Esophagus muscularis mucosa (tissue), 4 donors: ENCODE data around the gene PTPA. TPM values are rescaled to one million over a fixed set of nuclear protein-coding genes. Genes with fewer than 3 reads are reported as not detected.

Experiments
- DNase-seq: peaks from one replicate; pipeline ENCODE4 v3.0.0-alpha.2; 2017; ENCODE audit errors: extremely low spot score
- H3K27ac ChIP-seq, 4 donors: fragments of 200-600 bp; sonication (generic); replicated peaks in 1 of 4; 1 replicate in 3 of 4; 2 replicates in 1 of 4; pipeline ENCODE4 v1.5.1; 2016 to 2019; ENCODE audit warnings: mild to moderate bottlenecking in 1 of 4
- H3K27me3 ChIP-seq, 4 donors: fragments of 200-600 bp; sonication (generic); one replicate each; pipeline versions ENCODE4 v1.5.1 to v1.6.0; 2016 to 2019
- H3K36me3 ChIP-seq, 4 donors: fragments of 200-600 bp; sonication (generic); one replicate each; pipeline ENCODE4 v1.5.1; 2016 to 2019
- H3K4me1 ChIP-seq, 4 donors: fragments of 200-600 bp; sonication (generic); one replicate each; pipeline ENCODE4 v1.5.1; 2016 to 2019
- H3K4me3 ChIP-seq, 4 donors: fragments of 200-600 bp; sonication (generic); 1 replicate in 2 of 4; 2 replicates in 2 of 4; pipeline ENCODE4 v1.5.1; 2016 to 2019; ENCODE audit warnings: mild to moderate bottlenecking in 4 of 4, moderate library complexity in 1 of 4
- H3K9me3 ChIP-seq, 4 donors: fragments of 200-600 bp; sonication (generic); 1 replicate in 3 of 4; 2 replicates in 1 of 4; pipeline ENCODE4 v1.5.1; 2016 to 2019
- EP300 ChIP-seq: sonication (generic); formaldehyde crosslinking; IDR thresholded peaks from one replicate; pipeline ENCODE4 v1.6.1; 2017; ENCODE audit warnings: antibody characterized with exemption
- POLR2A ChIP-seq: fragments of 450-650 bp; IDR thresholded peaks from one replicate; pipeline ENCODE4 v1.6.1; 2017; ENCODE audit warnings: antibody characterized with exemption, moderate library complexity, mild to moderate bottlenecking, low read depth
- POLR2AphosphoS5 ChIP-seq, 2 donors: sonication (generic); formaldehyde crosslinking; IDR thresholded peaks; one replicate each; pipeline ENCODE4 v1.6.1; 2017; ENCODE audit warnings: antibody characterized with exemption in 2 of 2
- WGBS: methylation state at CpG from one replicate; pipeline ENCODE4 v1.1.5; 2018; 5-methylcytosine and 5-hydroxymethylcytosine counted together
- intact Hi-C: fragments of 100-400 bp; cut with DNase I; formaldehyde crosslinking; loops from one replicate; pipeline ENCODE4 v1.15.1; 2023
- total RNA-seq, 4 donors: library from RNA; depleted of rRNA; stranded (reverse); fragments of >200 nt; gene quantifications; one replicate each; pipeline versions ENCODE4 v1.1.0 to v1.2.1, GENCODE V29; 2016
- TF ChIP-seq, protein P1 (sequence below), 3 experiments: fragments of 200-600 bp in 2 of 3; fragments of 450-650 bp in 1 of 3; sonication (generic) in 2 of 3; IDR thresholded peaks; one replicate each; pipeline ENCODE4 v1.5.1; 2017 to 2019; ENCODE audit warnings: antibody characterized with exemption in 3 of 3, mild to moderate bottlenecking in 2 of 3, moderate library complexity in 1 of 3

PTPA gene
- total RNA-seq, 4 donors from 2014 or later, result 57.7 to 91.9 (median 77.4) TPM

DNA sequence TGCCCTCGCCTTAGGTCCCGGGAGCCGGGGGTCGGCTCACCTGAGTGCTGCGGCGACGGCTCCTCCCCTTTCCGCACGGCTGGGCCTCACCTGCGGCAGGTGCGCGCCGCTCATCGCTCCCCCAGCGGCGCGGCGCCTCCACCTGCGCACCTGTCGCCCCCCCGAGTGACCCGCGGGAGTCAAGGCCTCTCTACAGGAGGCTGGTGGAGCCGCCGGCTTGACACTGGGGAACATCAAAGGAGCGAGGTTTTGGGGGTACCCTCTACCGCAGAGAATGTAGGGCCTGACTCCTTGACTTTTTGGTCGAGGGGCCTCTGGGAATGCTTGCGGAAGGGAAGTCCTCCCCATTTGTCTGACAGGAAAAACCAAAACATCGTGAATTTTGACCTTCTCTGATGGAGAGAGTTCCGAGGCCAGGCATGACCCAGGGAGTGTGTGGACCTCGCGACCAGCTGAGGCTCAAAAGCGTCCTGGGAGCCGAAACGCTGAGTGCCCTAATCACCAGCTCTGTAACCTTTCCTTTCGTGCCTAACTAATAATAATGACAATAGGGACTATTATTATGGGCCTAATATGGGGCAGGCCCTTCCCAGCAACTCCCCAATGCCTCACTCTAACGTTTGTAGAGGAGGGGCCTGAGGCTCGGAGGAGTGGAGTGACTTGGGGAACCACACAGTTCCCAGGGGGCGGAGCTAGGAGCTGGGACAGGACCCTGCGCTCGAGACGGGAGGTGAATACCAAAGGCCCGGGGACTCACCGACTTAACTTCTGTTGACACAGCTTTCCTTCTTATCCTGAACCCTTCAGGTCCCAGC is 67.6 kb downstream of the PTPA start:
- intact Hi-C loops, result no loop called here
- Histone ChIP-seq H3K4me1 (peaks cover 18 to 43% (median 26%) of the 10 kb centered on the region in 4 donors), H3K27ac (peak overlapping the region in 2 of 4 donors; percentile 90 to 97), H3K9me3 (no peaks in the 10 kb centered on the region), H3K36me3 (peaks cover 0 to 5% (median 0%) of the 10 kb centered on the region in 4 donors), H3K27me3 (no peaks in the 10 kb centered on the region), H3K4me3 (peak overlapping the region; percentile 69 to 94 (median 88))
- WGBS, result 43% methylated on average over 17 of the region's 45 CpGs
- no peak for TF ChIP-seq POLR2AphosphoS5 (IDR thresholded peaks at IDR 0.05)
- TF ChIP-seq, protein P1, sequence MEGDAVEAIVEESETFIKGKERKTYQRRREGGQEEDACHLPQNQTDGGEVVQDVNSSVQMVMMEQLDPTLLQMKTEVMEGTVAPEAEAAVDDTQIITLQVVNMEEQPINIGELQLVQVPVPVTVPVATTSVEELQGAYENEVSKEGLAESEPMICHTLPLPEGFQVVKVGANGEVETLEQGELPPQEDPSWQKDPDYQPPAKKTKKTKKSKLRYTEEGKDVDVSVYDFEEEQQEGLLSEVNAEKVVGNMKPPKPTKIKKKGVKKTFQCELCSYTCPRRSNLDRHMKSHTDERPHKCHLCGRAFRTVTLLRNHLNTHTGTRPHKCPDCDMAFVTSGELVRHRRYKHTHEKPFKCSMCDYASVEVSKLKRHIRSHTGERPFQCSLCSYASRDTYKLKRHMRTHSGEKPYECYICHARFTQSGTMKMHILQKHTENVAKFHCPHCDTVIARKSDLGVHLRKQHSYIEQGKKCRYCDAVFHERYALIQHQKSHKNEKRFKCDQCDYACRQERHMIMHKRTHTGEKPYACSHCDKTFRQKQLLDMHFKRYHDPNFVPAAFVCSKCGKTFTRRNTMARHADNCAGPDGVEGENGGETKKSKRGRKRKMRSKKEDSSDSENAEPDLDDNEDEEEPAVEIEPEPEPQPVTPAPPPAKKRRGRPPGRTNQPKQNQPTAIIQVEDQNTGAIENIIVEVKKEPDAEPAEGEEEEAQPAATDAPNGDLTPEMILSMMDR (IDR thresholded peaks at IDR 0.05), result no peak
- DNase-seq, result no peak

- intact Hi-C loops, result loop anchor here (5.0 kb wide), 1 partner anchor 321 kb away; no protein-coding TSS in a partner anchor
- WGBS, result 79% methylated on average over 5 of the region's 5 CpGs
Observed at GRCh38 chr9:129181246-129181645, 70.0 kb downstream of the PTPA start.

GRCh38 chr9:129182122-129182521 is 70.9 kb downstream of the PTPA start:
- no peak for DNase-seq
- Histone ChIP-seq H3K9me3 (no peaks in the 10 kb centered on the region), H3K36me3 (no peaks in the 10 kb centered on the region), H3K27me3 (no peaks in the 10 kb centered on the region), H3K4me1 (peaks cover 6 to 23% (median 12%) of the 10 kb centered on the region in 4 donors), H3K27ac (no peak overlapping the region), H3K4me3 (no peak overlapping the region)
- intact Hi-C loops, result loop anchor here (5.0 kb wide), 1 partner anchor 320 kb away; no protein-coding TSS in a partner anchor
- no peak for TF ChIP-seq POLR2AphosphoS5 (IDR thresholded peaks at IDR 0.05)
- TF ChIP-seq, protein P1 (IDR thresholded peaks at IDR 0.05), result no peak
- no peak for TF ChIP-seq POLR2A
- TF ChIP-seq EP300, result no peak
- WGBS, result 90% methylated on average over 4 of the region's 4 CpGs

More at GRCh38 chr9:129181246-129181645, 70.0 kb downstream of the PTPA start:
- Histone ChIP-seq H3K27ac (no peak overlapping the region), H3K9me3 (no peaks in the 10 kb centered on the region), H3K4me1 (peaks cover 6 to 23% (median 12%) of the 10 kb centered on the region in 4 donors), H3K27me3 (no peaks in the 10 kb centered on the region), H3K36me3 (peaks cover 0 to 5% (median 0%) of the 10 kb centered on the region in 4 donors), H3K4me3 (no peak overlapping the region)
- TF ChIP-seq POLR2A, result no peak
- no peak for TF ChIP-seq EP300
- DNase-seq, result no peak

DNA sequence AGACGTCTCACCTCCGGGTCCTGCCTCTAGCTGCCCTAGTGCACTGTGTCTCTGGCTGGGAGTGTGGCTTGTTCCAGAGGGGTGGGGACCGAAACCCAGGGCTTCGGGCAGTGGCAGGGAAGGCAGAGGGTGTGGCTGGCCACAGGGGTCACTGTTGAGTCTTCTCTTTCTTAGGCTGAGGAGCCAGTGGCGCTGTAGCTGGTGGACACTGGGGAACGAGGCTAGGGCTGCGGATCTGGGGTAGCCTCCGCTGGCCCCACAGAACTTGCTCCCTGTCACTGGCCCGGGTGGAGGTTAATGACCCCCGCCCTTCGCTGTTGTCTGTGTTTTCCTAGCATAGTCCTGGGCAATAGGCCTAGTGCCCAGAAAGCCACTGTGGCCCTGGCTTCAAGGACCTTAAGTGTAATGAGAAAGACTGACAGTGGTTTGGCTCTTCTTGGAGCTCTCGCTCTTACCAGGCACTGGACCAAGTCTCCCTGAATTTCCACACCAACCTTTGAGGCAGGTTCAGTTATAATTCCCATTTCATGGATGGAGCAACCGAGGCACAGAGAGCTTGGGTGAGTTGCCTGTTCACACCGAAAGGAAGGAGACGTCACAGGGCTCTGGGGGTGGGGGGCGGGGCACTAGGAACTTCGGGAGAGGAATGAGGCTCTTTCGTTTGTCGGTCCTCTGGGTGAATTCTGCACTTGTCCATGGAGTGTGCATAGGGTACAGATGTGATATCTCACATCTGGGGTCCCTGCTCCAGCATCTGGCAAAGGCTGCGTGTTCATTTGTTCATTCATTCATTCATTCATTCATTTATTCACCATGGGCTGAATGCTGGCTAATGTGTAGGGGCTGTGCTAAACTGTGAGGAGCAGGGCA is 71.6 kb downstream of the PTPA start:
- H3K27ac ChIP-seq, result no peak overlapping the region
- intact Hi-C loops, result loop anchor here (5.0 kb wide), 1 partner anchor 319 kb away; no protein-coding TSS in a partner anchor
- TF ChIP-seq, protein P1 (IDR thresholded peaks at IDR 0.05), result peak in 1 of 3 experiments; percentile 42
- no peak for TF ChIP-seq POLR2AphosphoS5 (IDR thresholded peaks at IDR 0.05)
- no peak for TF ChIP-seq EP300
- no peak for TF ChIP-seq POLR2A
- H3K36me3 ChIP-seq, result no peaks in the 10 kb centered on the region
- no peaks in the 10 kb centered on the region for H3K27me3 ChIP-seq
- no peaks in the 10 kb centered on the region for H3K9me3 ChIP-seq
- WGBS, result 86% methylated on average over 20 of the region's 20 CpGs
- peaks cover 6 to 23% (median 12%) of the 10 kb centered on the region in 4 donors for H3K4me1 ChIP-seq
- H3K4me3 ChIP-seq, result no peak overlapping the region
- DNase-seq, result no peak
